Stimulated activated CD8-positive, alpha-beta memory T cell treated with anti-CD3 and anti-CD28 coated beads, Interleukin-15, amount 100 ng/mL, for 1 hour (primary cell): ENCODE measurements around the gene RTP5.

ENCODE experiments used
- DNase-seq: peaks from one replicate; pipeline ENCODE4 v3.0.0-alpha.2; 2020; ENCODE audit warnings: low read depth

RTP5 gene

DNA sequence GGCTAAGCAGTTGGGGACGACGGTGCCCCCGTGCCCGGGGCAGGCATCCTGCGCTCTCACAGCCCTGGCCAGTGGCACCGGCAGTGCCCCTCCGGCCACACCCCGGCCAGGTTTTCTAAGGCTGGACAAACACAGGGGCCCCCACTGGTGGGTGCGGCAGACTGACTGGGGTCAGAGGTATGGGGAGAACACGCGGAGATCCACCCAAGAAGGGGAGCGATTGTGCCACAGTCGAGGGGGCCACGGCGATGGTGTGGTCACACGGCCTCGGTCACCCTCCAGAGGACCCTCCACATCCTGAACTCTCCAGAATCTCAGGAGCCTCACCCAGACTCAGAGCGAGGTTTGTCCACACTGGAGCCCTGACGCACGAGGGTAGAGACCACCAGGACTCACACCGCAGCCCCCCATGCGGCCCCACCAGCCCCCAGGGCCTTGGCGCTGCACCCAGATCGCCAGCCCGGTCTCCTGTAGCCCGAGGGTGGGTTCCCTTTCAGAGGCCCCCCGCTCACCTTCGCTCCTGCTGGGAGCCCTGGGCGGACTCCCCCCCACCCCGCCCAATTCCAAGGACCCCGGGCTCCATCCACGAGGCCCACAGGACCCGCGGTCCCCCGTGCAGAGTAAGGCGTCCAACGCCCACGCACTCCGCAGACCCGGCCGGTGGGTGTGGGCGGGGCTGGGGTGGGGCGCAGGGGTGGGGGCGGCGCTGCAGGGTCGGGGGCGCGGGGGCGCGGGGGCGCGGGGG lies 26.0 kb upstream of the RTP5 start:
- no peak for DNase-seq

DNA sequence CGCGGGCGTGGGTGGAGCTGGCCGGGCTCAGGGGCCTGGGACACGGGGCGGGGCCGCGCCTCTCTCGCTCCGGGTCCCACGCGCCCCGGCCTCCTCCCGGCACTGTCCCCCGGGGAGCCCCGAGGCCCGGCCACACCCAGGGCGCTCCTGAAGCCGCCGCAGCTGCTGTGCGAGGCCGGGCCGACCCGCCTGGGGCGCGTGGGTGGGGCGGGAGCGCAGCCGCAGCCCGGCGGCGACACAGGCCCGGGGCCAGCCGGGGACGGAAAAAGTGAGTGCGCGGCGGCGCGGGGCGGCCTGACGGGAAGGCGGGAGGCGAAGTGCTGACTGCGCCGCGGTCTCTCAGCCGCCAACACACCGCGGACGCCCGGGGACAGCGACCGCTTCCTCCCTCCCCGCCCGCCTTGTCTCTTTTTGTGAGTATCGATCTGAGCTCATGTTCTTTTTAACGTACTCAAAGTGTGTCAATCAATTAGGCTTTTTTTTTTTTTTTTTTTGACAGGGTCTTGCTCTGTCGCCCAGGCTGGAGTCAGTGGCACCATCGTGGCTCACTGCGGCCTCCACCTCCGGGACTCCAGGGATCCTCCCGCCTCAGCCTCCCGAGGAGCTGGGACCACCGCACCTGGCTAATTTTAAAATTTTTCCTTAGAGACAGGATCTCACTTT lies 25.3 kb upstream of the RTP5 start:
- DNase-seq = peak; percentile 51

DNA sequence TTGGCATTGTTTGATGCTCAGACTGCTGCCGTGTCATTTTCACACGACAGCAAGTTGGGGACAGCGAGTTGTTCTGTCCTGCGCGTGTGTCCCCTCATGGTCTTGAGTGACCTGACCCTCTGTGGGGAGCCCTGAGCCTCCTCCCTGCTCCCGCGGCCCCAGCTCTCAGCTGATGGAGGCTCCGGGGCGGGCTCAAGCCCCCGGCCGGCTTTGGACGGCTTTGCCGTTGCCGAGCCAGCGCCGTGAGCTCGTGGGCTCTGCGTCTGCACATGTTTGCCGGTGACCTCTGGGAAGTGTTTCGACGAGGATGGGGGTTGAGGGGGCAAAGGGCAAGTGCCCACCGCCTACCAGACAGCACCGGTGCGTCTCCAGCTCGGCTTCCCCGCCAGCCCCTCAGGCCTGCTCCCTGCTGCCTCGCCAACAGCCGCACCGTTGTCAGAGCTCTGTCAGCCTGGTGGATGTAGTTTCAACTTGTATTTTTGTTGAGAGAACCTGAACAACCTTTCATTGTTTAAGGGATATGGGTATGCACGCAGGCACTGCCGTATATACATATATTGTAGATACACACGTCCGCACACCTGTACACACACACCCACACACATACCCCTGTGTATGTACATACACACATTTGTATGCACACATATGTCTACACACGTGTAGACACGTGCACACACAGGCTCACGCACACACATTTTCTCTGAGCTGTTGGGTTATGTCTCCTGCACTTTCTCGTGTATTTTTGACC lies 24.5 kb upstream of the RTP5 start:
- no peak for DNase-seq

GRCh38 chr2:241846406-241846805 lies 23.1 kb upstream of the RTP5 start:
- no peak for DNase-seq

GRCh38 chr2:241848761-241849615 lies 20.5 kb upstream of the RTP5 start:
- DNase-seq = no peak

DNA sequence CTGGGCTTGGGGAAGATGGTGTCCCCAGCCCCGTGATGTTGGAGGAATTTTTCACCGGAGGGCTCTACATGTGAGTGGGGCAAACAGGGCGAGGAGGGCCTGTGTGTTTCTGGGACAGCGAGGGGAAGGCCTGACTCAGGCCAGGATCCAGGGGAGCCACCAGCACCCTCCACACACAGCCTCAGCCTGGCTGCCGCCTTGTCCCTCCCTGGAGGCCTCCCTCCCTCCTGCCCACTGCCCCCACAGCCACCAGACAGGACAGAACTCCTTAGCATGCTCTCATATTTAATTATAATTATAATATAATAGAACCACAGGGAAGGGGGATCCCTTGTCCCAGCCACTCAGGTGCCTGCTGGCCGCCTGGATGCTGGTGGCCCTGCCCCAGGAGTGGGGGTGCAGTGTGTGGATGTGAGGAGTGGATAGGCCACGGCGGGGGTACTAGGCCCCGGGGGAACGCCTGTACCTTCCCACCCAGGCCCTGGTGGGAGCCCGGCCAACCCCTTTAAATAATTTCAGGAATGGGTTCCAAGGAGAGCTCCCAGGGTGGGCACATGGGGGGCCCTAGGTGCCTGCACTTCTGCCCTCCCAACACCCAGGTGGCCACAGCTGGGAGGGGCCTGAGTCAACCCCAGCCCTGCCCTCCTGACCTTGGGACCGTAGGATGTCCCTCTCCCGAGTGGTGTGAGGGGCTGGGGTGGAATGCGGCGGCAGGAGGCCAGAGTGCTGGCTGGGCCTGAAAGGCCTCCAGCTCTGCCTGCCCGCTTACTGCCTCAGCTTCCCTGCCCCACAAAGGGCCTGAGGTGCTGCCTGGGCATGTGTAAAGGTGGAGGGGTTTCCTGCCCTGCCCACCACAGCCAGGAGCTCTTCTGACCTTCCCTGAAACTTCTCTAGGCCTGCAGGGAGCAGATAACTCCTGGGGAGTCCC lies 19.6 kb upstream of the RTP5 start:
- no peak for DNase-seq

DNA sequence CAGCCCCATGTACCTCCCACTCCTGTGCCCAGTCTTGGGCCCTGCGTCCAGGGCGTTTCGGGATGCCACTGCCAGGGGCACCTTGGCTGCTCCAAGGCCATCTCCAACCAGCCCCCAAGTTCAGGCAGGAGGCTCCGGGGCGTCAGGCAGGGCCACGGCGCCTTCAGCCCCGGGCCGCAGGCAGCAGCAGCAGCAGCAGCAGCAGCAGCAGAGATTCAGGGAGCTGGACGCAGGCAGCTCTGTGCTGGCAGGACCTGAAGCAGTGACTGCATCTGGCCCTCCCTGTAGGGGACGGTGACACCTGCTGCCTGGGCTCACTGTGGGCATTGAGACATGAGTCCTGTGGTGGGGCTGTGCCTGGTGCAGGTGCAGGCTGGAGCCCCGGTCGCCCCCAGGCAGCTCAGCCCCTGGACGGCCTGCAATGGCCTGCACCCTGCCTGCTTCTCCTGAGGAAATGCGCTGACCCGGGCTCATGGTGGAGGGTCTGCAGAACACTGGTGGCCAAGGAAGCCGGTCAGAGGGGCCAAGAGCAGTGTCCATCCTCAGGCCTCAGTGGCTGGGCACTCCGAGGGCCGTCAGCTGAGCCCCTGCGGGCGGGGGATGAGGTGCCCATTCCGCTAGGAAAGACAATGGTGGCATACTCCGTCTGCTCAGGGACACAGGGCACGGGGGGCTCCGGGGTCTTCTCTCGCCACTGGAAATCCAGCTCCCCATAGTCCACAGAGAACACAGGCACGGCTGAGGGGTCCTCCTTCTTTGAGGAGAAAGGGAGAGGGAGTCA lies 18.8 kb upstream of the RTP5 start:
- no peak for DNase-seq

DNA sequence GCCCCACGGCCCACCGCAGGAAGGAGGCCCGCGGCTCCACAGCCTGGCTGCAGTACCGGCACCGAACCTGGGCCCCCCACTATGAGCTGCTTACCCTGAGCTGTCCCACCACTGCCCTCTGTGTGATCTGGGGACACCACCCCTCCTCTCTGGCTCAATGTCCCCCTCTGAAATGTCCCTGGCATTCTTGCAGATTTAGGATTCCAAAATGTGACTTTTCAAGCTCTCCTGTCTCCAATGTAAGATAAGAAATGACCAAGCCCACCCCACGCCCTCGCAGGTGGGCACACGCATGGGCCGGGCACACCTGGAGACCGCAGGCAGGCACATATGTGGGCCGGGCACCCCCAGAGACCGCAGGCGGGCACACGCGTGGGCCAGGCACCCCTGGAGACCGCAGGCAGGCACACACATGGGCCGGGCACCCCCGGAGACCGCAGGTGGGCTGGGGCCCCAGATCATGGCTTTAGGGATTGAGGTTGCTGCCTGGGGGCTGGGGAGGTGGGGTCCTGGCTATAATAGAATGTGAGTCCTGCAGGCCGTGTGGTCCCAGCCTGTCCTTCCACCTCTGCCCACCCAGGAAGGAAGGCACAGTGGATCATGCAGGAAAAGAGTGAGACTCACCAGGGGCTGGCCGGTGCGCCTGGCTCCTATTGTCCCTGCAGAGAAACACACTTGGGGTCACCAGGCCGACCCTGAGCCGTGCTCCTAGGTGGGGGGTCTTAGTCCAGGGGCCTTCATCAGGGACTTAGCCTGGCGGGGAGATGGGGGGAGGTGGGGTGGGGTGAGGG lies 18.0 kb upstream of the RTP5 start:
- DNase-seq = no peak

DNA sequence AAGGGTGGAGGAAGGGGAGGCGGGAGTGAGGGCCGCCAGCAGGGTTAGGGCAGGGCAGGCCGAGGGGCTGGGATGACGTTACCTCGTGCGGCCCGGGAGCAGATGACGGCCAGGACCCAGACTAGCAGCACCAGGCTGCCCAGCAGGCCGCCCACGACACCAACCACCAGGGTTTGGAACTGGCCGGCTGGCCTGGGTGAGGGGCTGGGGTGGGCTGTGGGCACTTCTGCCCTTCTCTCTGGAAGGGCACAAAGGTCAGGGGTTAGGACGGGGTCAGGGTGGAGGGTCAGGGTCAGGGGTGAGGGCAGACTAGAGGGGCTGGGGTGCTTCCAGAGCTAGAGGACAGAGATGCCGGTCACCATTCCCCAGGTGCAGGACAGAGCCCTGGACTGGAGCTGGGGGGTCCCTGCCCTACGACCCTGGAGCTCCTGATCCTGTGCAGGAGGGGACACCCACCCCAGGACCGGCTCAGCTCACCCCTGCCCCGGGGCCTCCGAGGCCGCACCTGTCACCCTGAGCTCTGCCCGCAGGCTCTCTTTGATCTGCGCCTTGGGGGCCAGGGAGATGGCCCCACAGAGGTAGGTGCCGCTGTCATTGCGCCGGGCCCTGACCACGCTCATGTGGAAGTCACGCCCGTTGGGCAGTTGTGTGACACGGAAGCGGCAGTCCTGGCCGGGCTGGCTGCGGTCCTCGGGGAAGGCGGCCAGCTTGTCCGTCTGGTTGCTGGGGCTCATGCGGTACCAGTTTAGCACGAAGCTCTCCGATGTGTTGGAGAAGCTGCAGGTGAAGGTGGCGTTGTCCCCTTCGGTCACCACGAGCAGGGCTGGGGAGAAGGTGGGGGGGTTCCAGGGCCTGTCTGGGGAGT lies 17.2 kb upstream of the RTP5 start:
- no peak for DNase-seq

GRCh38 chr2:241852981-241853631 lies 16.4 kb upstream of the RTP5 start:
- no peak for DNase-seq

DNA sequence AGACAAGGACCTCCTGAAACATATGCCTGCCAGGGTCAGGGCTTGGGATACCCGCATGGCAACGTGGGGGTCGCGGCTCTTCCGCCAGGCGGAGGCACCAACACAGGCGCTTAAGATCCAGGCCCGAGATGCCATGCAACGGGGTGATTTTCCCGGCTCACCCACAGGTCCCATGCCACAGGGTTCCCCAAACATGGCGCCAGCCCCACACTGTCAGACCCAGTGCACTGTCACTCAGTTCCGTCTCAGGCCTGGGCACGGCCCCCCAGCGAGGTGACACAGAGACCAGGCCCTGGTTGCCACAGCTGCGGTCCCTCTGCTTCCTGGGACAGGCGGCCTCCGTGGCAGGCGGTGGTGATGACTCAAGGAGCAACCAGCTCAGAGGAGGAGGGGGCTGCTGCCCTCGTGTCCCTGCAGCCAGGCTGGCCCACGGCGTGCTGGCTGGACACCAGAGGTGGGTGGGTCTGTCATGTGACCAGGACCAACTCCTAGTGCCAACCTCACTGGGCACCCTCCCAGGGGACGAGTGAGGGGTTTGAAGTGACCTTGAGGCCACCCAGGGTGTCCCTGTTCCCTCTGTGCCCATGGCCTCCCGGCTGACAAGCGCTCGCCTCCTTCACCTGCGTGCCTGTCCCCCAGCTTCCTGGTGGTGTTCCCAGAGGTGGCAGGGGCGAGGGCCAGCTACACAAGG lies 15.7 kb upstream of the RTP5 start:
- DNase-seq = no peak

DNA sequence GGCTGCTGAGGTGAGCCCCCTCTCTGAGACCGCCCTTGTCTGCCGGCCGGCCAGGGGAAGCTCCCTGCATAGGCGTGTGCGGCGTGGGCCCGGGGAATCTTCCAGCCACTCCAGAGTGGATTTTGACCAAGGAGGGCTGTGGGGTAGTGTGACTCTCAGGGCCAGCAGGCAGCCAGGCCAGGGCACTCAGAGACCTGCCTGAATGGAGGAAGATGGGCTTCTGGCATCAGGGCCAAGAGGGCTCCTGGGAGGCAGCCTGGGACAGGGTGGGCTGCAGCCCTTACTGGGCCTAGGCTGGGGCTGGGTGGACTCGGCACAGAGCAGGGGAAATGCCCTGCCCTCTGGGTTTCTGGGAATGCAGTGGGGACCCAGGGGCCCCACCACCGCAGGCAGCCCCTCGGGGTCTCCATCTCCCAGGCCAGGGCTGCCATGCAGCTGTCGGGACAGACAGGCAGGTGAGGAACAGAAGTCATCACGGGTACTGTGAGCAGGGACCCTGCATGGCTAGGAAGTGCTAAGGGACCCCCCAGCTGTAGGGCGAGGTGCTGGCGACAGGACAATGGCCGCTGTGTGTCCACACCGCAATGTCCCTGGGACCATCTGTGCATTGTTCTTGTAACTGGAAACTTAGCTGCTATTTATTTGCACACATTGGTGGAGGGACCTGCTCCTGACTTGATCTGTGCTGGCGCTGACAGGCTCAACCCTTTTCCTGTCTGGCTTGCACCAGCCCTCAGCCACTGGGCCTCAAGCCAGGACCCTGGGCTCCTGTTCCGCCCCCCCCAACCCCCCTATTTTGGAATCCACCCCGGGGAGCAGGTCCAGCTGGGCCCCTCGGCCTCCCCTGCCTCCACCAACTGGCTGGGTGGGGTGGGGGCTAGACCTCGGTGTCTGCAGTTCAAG lies 14.9 kb upstream of the RTP5 start:
- no peak for DNase-seq

GRCh38 chr2:241855245-241855887 lies 14.2 kb upstream of the RTP5 start:
- no peak for DNase-seq

DNA sequence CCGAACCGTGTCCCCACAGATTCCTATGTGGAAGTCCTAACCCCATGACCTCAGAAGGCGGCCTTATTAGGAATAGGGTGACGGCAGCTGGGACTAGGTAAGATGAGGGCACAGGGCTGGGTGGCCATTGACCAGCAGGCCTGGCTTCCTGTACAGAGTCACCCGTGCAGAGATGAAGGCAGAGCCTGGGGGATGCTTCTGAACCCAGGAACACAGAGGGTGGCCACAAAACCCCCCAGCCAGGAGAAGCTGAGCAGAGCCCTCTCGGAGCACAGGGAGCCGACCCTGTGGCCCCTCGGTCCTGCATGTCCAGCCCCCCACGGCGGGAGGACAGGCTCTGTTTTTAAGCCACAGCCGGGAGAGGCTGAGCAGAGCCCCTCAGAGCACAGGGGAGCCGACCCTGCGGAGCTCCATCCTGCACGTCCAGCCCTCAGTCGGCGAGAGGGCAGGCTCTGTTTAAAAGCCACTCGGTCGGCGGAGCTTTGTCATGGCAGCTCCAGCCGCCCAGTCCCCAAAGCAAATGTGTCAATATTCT lies 13.6 kb upstream of the RTP5 start:
- no peak for DNase-seq

- DNase-seq = no peak
Measured at GRCh38 chr2:241857041-241857541, 12.4 kb upstream of the RTP5 start.
